OCI-M1 (cell line): ENCODE data around the gene ASTN2.

Source experiments
- DNase-seq: peaks from one replicate; lab custom pipeline; 2025; lab: John Stamatoyannopoulos, UW

ASTN2 gene

GRCh38 chr9:117245175-117245829, 169.6 kb downstream of the ASTN2 start:
- no peak for DNase-seq

- no peak for DNase-seq
Observed at GRCh38 chr9:117242082-117242481, 172.8 kb downstream of the ASTN2 start.

- DNase-seq = no peak
Observed at GRCh38 chr9:117239428-117239827, 175.4 kb downstream of the ASTN2 start.

DNA sequence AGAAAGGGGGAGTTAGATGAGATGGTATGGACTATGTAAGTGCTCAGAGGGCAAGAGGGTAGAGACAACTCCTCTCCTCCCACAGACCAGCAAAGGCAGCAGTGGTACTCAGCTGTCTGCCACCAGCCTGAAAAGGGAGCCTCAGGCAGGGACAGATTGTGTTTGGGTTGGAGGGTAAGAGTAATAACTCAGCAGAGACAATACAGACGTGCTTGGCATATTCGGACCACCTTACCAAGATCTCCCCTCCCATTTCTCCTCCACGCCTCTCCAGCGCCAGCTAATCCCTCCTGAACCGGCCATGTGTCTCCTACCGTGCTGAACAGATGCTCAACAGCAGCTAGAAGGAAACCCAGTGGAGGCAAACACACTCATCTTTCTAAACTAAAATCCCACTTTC, 180.8 kb downstream of the ASTN2 start:
- no peak for DNase-seq

DNA sequence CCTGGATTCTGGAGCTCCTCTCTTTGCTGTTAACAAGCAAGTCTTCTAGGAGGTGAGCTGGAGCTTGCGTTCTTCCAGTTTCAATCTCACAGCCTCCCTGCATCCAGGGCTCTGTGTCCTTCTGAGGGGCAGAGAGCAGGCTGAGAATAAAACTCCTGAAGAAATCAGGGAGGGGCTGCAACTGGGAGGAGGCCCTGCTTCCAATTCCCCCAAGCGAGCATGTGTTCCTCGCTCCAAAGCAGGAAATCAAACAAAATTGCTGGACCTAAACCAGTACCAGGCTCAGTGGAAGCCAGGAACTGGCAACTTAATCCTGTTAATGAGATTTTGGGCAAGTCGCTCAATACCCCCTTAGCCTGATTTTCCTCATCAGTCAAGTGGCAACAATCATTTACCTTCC, 181.8 kb downstream of the ASTN2 start:
- no peak for DNase-seq

GRCh38 chr9:117232281-117232680, 182.6 kb downstream of the ASTN2 start:
- no peak for DNase-seq

- no peak for DNase-seq
Observed at GRCh38 chr9:117231012-117231411, 183.8 kb downstream of the ASTN2 start.

GRCh38 chr9:117224695-117225094, 190.2 kb downstream of the ASTN2 start:
- peak; percentile 6 for DNase-seq

DNA sequence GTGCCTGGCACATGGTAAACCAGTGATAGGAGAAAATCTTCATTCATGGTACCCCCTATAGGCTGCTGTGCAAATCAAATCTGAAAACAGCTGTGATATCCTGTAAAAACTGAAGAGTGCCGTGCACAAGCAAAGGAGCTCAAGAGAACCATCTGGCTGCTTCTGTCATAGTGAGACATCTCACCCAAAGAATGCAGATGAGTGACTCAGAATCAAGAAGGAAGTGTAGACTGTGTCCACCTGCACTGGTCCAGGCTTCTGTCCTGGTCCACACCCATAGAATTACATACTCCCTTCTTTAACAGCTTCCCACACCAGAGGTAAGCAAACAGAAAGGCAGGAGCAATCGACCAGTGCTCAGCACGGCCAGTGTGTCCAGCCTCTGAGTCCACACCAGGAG, 195.9 kb downstream of the ASTN2 start:
- no peak for DNase-seq

GRCh38 chr9:117214416-117214815, 200.4 kb downstream of the ASTN2 start:
- DNase-seq = no peak

- DNase-seq = peak; percentile 71
Observed at GRCh38 chr9:117211280-117211679, 203.6 kb downstream of the ASTN2 start.

DNA sequence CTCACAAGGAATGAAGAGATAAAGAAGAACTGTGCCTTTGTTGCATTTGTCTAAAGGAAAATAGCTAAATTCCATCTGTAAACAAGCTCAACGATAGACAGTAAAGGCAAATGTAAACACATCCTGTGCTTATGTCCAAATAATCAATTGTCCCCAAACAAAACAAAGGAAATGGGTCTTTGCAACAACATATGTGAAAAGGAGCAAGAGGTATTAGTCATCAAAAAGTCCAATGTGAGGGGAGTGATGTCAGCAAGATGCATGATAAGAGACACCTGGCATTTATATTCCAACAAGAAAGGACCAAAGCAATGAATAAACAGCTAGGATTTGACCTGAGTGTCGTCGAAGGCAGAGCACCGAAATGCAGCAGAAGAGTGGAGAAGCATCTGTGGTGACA, 209.1 kb downstream of the ASTN2 start:
- DNase-seq = no peak

DNA sequence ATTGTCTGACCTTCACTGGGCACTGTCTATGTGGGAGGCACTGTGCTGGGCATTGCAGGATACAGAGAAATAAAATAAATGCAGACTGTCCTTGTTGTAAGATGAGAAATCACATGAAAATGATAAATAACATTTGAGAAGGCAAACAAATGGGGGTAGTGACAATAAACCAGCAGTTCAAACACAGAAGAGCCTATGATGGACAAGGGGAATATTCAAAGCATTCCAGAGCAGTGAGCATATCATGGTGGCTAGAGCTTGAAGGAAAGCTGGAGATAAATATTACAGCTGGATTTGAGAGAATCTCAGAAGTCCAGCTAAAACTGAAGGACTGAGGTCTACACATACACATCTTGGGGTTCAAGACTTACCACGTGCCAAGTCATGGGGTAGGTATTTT, 209.9 kb downstream of the ASTN2 start:
- no peak for DNase-seq

DNA sequence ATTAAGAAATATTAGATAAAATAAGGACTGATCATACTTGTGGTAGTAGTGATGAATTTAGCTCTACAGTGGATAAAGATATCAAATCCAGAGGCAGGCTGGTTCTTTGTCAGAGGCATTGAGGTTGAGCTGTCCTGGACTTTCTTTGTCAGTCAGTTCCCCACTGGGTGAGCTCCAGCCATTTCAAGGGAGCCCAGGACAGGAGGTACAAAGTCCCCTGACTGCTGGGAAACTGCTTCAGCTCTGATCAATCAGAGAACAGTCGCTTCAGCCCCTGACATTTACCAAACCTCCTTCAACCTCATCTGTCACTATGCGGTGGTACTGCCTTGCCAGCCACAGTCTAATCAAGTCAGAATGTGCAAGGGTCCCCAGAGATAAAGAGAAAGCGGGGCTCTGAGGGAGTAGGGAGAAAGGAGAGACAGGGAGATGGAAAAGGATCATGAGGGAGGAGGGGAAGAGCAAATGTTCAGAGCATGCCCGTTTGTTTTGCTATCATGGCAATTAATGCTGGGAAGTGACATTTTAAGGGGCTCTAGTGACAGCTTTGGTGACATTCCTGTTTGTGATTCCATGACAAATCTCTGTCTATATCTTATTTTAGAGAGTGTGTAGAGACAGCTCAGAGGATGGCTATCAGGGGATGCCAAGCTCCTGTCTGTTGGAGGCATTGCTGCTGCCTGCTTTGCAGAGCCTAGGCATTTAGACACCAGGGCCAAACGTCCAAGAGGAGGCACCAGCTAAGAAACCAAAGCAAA, 223.2 kb downstream of the ASTN2 start:
- no peak for DNase-seq

DNA sequence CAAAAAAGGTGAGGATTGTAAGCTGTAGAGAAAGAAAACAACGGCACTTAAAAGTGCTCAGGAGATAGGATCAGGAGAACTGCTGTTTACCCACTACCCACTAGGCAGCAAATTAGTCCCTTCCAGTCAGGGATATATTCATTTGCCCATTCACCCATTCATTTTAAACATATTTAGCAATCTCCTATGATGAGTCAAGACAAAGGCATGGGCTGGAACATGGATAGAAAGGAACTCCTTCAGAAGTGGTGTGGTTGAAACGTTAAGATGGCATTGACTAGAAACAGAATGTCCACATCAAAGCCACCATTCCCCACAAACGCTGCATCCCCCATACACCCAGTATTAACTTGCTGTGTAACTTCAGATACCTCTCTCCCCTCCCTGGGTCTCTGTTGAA, 225.7 kb downstream of the ASTN2 start:
- DNase-seq = no peak

- no peak for DNase-seq
Observed at GRCh38 chr9:117188394-117188793, 226.5 kb downstream of the ASTN2 start.

GRCh38 chr9:117187498-117187897, 227.4 kb downstream of the ASTN2 start:
- DNase-seq = no peak

- DNase-seq = peak; percentile 20
Observed at GRCh38 chr9:117184173-117184572, 230.7 kb downstream of the ASTN2 start.

DNA sequence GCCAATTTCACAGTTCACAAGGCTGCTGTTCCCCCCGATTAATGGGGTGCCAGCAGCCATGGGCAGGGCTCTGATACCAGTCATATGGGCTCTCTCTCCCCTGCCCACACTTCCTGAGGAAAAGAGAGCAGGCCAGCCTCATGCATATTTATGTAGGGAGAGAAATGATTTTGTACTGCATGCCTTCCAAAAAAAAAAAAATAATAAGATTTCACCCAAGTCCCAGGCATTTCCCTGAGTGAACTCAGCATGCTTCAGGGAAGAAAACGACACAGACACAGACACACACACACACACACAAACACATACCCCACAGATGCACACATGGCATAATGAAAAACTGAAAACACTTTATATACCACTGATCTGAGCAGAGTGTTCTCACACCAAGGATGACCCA, 232.8 kb downstream of the ASTN2 start:
- DNase-seq = no peak

- no peak for DNase-seq
Observed at GRCh38 chr9:117180896-117181445, 233.9 kb downstream of the ASTN2 start.

GRCh38 chr9:117178596-117179375, 236.1 kb downstream of the ASTN2 start:
- DNase-seq = no peak

- DNase-seq = no peak
Observed at GRCh38 chr9:117170567-117170966, 244.3 kb downstream of the ASTN2 start.
